Activated CD4-positive, alpha-beta memory T cell treated with anti-CD3 and anti-CD28 coated beads, Interleukin-2, amount 10 ng/mL, durations not matched to agents 7 days and 5 days (primary cell): ENCODE measurements around the gene BMPR1B. TPM values are rescaled to one million over a fixed set of nuclear protein-coding genes. Genes with fewer than 3 reads are reported as not detected.

Experiments used
- CTCF ChIA-PET: fragments of 350-600 bp; sonication (Branson Sonifier 250); formaldehyde crosslinking; loops from one replicate; lab custom pipeline; 2021; ENCODE audit warnings: antibody characterized with exemption, inconsistent platforms; lab: Charles Lee
- POLR2A ChIA-PET: fragments of 350-600 bp; sonication (Branson Sonifier 250); formaldehyde crosslinking; loops from one replicate; lab custom pipeline; 2021; ENCODE audit warnings: antibody characterized with exemption; lab: Charles Lee
- DNase-seq: peaks from one replicate; pipeline ENCODE4 v3.0.0-alpha.2; 2020
- H3K27ac Mint-ChIP-seq: one replicate; pipeline ENCODE4 v1.8.0; 2021; ENCODE audit warnings: mild to moderate bottlenecking, mixed read lengths
- H3K27me3 Mint-ChIP-seq: one replicate; pipeline ENCODE4 v1.8.0; 2021; ENCODE audit warnings: mixed read lengths
- H3K36me3 Mint-ChIP-seq: one replicate; pipeline ENCODE4 v1.8.0; 2021; ENCODE audit warnings: low read depth, mixed read lengths
- H3K4me1 Mint-ChIP-seq: one replicate; pipeline ENCODE4 v1.8.0; 2021; ENCODE audit warnings: mixed read lengths
- H3K4me3 Mint-ChIP-seq: one replicate; pipeline ENCODE4 v1.8.0; 2021; ENCODE audit warnings: mild to moderate bottlenecking, mixed read lengths
- H3K9me3 Mint-ChIP-seq: one replicate; pipeline ENCODE4 v1.8.0; 2021; ENCODE audit warnings: mixed read lengths
- total RNA-seq, 2 experiments: library from RNA; stranded (reverse); gene quantifications; one replicate each; pipeline ENCODE4 v1.2.3, GENCODE V29; 2021

BMPR1B gene
- total RNA-seq, 2 experiments from 2014 or later: not detected

DNA sequence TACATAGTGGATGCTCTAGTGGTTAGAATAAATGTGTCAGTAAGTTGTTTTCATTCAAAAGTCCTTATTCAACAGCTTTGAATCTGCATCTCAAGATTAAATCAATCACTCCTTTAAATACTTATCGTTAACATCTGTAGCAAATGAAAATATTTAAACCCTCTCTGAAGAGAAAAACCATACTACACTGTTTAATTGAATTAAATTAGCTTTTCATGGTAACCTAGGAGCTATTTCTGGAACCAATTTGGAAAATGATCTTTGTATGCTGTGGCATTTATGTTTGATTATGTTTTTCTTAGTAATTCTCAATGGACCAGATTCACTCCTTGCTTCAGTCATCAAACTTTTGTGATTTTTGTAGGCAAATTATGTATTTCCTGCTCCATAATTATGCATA lies 9.7 kb downstream of the BMPR1B start:
- H3K4me1 Mint-ChIP-seq: no peaks in the 10 kb centered on the region
- peaks cover 11% of the 10 kb centered on the region for H3K27me3 Mint-ChIP-seq
- H3K27ac Mint-ChIP-seq: no peak overlapping the region
- POLR2A ChIA-PET: no interaction called here
- no peak overlapping the region for H3K4me3 Mint-ChIP-seq
- DNase-seq: no peak
- no peaks in the 10 kb centered on the region for H3K9me3 Mint-ChIP-seq
- CTCF ChIA-PET: no interaction called here
- H3K36me3 Mint-ChIP-seq: no peaks in the 10 kb centered on the region

DNA sequence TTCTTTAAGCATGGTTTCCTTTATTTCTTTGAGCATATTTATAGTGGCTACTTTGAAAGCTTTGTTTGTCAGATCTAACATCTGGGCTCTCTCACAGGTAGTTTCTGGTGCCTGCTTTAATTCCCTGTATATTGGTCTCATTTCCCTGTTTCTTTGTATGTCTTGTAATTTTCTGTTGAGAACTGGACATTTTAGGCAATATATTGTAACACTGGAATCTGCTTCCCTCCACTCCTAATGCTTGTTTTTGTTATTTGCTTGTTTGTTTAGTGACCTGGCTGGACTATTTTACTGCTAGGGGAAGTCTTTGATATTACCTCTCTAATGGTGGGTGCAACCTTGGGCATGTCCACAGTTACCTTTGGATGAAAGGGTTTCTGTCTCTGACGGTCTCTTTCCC lies 25.0 kb downstream of the BMPR1B start:
- Mint-ChIP-seq H3K36me3 (no peaks in the 10 kb centered on the region), H3K9me3 (no peaks in the 10 kb centered on the region), H3K4me3 (no peak overlapping the region), H3K27ac (no peak overlapping the region), H3K4me1 (no peaks in the 10 kb centered on the region), H3K27me3 (no peaks in the 10 kb centered on the region)
- DNase-seq: no peak
- CTCF ChIA-PET: no interaction called here
- POLR2A ChIA-PET: no interaction called here

DNA sequence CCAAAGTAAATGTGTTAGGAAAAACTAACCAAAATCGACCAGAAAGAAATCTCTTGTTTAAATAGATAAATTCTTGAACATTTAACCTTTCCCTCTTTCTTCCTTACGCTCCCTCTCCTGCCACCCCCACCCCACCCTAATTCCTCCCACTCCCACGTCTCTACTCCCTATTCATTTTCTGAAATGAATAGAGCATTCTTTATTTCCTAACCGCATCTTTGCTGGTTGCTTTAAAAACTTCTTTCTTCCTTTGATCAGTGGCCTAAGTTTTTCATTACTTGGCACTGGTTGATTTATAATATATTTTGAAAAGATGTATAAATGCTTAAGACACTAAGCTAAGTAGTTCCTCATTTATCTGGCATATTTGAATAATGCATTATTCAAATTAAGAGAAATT lies 33.9 kb downstream of the BMPR1B start:
- POLR2A ChIA-PET: no interaction called here

DNA sequence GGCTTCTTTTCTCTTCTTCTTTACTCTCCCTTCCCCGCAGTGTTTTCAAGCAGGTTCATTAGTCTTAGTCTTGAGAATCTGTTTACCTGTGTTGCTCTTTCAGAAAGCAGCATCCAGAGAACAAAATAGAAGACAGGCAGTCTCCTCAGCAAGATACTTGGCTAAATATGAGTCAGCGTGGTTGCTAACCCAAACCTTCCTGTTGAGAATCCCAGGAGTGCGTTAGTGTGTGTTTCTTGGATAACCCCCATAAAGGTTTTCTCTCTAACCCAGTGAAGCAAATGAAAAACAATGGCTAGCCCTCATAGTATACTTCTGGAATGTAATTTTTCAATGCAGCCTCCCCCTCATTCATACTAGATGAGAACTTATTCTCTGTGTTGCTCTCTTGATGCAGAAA lies 41.1 kb downstream of the BMPR1B start:
- no peaks in the 10 kb centered on the region for H3K4me1 Mint-ChIP-seq
- ChIA-PET CTCF (no interaction called here), POLR2A (no interaction called here)
- no peaks in the 10 kb centered on the region for H3K9me3 Mint-ChIP-seq
- no peak overlapping the region for H3K27ac Mint-ChIP-seq
- no peaks in the 10 kb centered on the region for H3K36me3 Mint-ChIP-seq
- DNase-seq: no peak
- no peaks in the 10 kb centered on the region for H3K27me3 Mint-ChIP-seq
- H3K4me3 Mint-ChIP-seq: no peak overlapping the region

More for the DNA sequence above, 33.9 kb downstream of the BMPR1B start:
- no peaks in the 10 kb centered on the region for H3K27me3 Mint-ChIP-seq
- H3K27ac Mint-ChIP-seq: no peak overlapping the region
- CTCF ChIA-PET: no interaction called here
- H3K4me3 Mint-ChIP-seq: no peak overlapping the region
- H3K4me1 Mint-ChIP-seq: no peaks in the 10 kb centered on the region
- no peak for DNase-seq
- H3K36me3 Mint-ChIP-seq: no peaks in the 10 kb centered on the region
- no peaks in the 10 kb centered on the region for H3K9me3 Mint-ChIP-seq

DNA sequence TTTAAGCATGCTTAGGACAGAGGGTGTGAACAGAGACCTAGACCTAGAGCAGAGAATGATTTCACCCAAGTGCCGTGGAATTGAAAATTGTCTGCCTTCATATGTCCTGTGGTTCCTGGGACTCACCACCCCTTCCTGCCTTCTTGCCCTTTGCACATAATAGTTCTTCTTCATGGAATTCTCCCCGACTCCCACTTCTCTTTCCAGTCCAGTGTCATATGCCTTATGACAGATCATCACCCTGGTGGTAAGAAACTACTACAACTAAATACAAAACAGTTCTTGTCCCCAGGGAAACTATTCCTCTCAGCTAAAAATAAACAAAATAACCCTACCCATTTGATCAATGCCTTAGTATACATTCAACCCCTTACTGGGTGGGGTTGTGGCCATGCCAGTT lies 43.3 kb downstream of the BMPR1B start:
- Mint-ChIP-seq H3K4me1 (no peaks in the 10 kb centered on the region), H3K27ac (no peak overlapping the region), H3K36me3 (no peaks in the 10 kb centered on the region), H3K27me3 (no peaks in the 10 kb centered on the region), H3K9me3 (no peaks in the 10 kb centered on the region), H3K4me3 (no peak overlapping the region)
- no peak for DNase-seq
- POLR2A ChIA-PET: no interaction called here
- CTCF ChIA-PET: no interaction called here

DNA sequence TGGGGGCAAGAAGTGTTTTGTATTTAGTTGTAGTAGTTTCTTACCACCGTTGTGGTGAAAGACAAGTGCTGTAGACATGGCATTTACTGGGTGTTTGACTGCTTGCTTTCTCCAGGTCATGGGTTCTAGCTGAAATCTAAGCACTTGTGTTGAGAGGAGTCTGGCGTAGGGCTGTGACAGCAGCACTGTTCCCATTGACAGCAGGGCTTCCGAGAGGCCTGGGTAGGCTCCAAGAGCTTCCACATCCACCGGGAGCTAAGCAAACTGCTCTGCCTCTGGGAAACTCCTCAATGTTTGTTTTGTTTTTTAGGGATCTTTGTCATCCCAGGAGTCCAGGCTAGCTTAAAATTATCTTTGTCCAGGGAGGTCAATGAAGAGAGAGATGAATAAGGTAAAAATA lies 44.3 kb downstream of the BMPR1B start:
- Mint-ChIP-seq H3K4me1 (no peaks in the 10 kb centered on the region), H3K27me3 (no peaks in the 10 kb centered on the region), H3K9me3 (no peaks in the 10 kb centered on the region), H3K27ac (no peak overlapping the region), H3K4me3 (no peak overlapping the region), H3K36me3 (no peaks in the 10 kb centered on the region)
- POLR2A ChIA-PET: no interaction called here
- DNase-seq: no peak
- CTCF ChIA-PET: no interaction called here

DNA sequence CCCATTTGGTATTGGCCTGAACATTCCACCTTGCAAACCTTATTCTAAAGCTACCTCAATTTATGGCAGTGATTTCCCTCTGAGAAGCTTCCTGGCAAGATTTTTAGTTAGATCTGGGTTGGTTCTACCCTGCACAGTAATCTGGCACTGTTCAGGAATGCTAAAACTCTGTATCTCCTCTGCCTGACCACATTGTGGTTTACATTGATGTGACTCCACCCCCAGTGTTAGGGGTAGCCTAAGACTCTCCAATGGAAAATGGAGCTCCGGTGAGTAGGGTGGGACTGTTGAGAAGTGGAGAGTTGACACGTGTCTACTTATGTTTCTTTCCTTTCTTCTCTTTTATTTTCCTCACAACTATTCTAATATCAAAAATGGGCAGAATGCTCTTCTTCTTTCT lies 45.4 kb downstream of the BMPR1B start:
- DNase-seq: no peak
- Mint-ChIP-seq H3K27me3 (no peaks in the 10 kb centered on the region), H3K4me3 (no peak overlapping the region), H3K27ac (no peak overlapping the region), H3K4me1 (no peaks in the 10 kb centered on the region), H3K36me3 (no peaks in the 10 kb centered on the region), H3K9me3 (no peaks in the 10 kb centered on the region)
- POLR2A ChIA-PET: no interaction called here
- CTCF ChIA-PET: no interaction called here

DNA sequence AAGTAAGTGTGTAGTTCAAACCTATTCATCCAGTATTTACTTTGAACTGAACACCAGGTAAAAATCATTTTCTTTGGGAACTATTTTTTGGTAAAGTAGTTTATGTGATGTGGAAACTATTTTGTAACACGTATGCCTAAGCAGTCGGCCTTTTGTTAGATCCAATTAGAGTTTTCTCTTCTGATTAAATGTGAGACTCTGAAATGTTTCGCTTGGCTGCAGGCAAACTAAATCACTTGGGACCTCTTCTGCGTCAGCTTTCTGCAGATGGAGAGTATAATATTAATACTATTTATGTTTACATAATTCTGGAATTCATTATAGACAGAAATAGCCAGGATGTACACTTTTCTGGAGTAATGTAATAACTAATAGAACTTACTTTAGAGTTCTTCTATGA lies 46.9 kb downstream of the BMPR1B start:
- CTCF ChIA-PET: no interaction called here
- Mint-ChIP-seq H3K36me3 (no peaks in the 10 kb centered on the region), H3K27ac (no peak overlapping the region), H3K4me3 (no peak overlapping the region), H3K9me3 (no peaks in the 10 kb centered on the region), H3K4me1 (no peaks in the 10 kb centered on the region), H3K27me3 (no peaks in the 10 kb centered on the region)
- POLR2A ChIA-PET: no interaction called here
- DNase-seq: no peak

DNA sequence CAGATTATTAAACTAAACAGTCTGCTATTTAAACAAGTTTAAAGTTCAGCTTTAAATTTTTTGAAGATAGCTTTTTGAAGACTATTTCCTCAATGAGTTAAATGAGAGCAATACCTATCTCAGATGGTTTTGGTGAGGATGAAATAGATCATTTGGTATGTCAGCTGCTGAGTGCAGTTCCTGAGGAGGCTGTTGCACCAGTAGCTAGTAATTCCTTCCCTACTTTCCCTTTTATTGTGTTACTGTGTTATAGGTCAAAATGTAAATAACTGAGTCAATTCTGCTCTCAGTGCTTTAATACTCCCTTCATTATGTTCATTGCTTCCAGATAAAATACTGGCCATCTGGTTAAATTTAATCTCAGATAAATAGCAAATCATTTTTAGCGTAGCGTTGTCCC lies 48.6 kb downstream of the BMPR1B start:
- DNase-seq: no peak
- CTCF ChIA-PET: interaction anchor here (0.5 kb wide), 1 partner anchor 187 kb away, joined by 3 read pairs; no protein-coding TSS in a partner anchor

DNA sequence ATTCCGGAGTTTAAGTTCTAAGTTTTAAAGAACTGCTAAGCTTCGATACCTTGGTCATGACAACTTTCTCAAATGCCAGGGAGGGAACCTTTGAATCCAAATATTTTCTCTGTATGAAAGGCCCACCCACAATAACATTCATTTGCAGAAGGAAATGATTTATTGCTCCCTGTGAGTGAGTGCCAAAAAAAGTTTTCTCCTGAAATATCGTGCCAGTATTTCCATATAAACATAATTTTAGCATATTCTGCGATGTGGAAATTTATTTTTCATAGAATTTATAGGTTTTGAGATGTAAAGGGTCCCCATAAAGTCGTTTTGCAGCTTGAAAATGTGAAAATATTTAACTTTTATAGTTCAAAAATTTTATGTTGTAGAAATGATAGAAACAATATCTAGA lies 53.9 kb downstream of the BMPR1B start:
- ChIA-PET POLR2A (no interaction called here), CTCF (no interaction called here)
- Mint-ChIP-seq H3K27me3 (no peaks in the 10 kb centered on the region), H3K9me3 (no peaks in the 10 kb centered on the region), H3K4me3 (no peak overlapping the region), H3K4me1 (no peaks in the 10 kb centered on the region), H3K36me3 (no peaks in the 10 kb centered on the region), H3K27ac (no peak overlapping the region)
- DNase-seq: no peak

More for the DNA sequence above, 48.6 kb downstream of the BMPR1B start:
- Mint-ChIP-seq H3K27ac (no peak overlapping the region), H3K4me3 (no peak overlapping the region), H3K36me3 (no peaks in the 10 kb centered on the region), H3K27me3 (no peaks in the 10 kb centered on the region), H3K4me1 (no peaks in the 10 kb centered on the region), H3K9me3 (no peaks in the 10 kb centered on the region)
- POLR2A ChIA-PET: no interaction called here

DNA sequence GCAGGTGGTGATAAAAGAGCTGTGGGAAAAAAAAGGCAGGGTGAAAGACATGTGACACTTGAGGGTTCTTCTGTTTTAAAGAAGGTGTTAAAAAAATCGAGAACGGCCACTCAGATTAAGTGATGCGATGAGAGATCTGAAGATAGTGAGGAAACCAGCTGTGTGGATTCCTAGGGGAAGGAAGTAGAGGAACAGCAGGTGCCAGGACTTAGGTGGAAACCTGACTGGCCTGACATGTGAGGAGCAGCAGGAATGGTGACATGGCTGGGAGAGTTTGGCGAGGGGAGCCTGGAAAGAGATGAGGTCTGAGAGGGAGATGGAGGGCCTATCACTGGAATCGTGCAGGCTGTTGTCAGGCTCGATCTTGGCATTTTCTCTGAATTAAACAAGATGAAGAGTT lies 55.5 kb downstream of the BMPR1B start:
- no peak overlapping the region for H3K27ac Mint-ChIP-seq
- no peak for DNase-seq
- POLR2A ChIA-PET: no interaction called here
- no peaks in the 10 kb centered on the region for H3K9me3 Mint-ChIP-seq
- H3K36me3 Mint-ChIP-seq: no peaks in the 10 kb centered on the region
- CTCF ChIA-PET: no interaction called here
- no peaks in the 10 kb centered on the region for H3K27me3 Mint-ChIP-seq
- H3K4me1 Mint-ChIP-seq: no peaks in the 10 kb centered on the region
- H3K4me3 Mint-ChIP-seq: no peak overlapping the region

DNA sequence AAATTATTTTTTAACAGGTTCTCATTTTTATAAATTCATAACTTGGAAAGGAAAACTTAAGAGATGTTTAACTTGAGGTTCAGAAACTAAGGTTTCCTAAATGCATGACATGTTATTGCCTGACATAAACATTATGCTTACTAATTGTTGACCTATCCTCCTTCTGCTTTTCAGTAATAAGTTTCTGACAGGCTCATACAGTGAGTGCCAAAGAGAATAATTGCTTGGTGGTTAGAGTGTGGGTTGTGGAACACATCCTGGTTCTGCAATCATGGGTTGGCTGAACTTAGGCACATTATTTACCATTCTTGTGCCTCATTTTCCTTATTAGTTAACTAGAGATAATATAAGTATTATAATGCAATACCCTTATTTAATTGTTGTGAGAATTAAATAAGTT lies 56.5 kb downstream of the BMPR1B start:
- no peak overlapping the region for H3K27ac Mint-ChIP-seq
- H3K9me3 Mint-ChIP-seq: no peaks in the 10 kb centered on the region
- no peaks in the 10 kb centered on the region for H3K4me1 Mint-ChIP-seq
- no peaks in the 10 kb centered on the region for H3K27me3 Mint-ChIP-seq
- ChIA-PET POLR2A (no interaction called here), CTCF (no interaction called here)
- DNase-seq: no peak
- H3K4me3 Mint-ChIP-seq: no peak overlapping the region
- no peaks in the 10 kb centered on the region for H3K36me3 Mint-ChIP-seq

DNA sequence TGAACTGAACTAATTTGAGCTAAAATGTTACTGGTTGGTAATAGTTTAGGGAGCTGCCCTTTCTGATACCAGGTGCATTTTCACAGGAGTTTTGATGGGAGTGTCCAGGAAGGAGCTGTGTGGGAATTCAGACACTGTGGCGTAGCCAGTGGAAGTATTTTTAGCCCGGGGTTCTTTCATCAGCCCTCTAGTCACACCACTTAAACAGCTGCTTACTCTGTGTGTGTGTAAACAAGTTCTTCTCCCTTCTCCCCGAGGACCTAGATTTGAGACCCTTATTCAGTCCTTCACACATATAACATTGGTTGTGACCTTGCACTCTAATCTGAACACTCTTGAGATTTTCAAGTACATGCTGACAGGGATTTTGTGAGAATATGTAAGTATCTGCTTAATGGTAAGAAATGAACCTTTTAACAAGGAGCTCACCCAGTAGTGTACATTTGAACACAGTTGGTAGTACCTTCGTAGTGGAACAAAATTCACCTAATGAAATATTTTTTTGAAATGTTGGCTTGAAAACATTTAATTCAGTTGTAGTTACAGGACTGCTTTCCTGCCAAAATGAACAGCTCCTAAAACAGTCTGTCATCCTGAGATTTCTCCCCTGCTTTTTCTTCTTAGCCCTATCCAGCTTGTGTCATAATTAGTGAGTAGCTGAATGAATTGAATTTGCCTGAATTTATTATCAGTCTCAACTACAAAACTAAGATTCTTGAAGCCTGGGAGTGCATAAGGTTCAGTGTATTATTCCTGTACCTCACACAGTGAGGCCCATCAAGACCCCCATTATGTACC lies 61.8 kb downstream of the BMPR1B start:
- CTCF ChIA-PET: no interaction called here
- DNase-seq: no peak
- Mint-ChIP-seq H3K27me3 (no peaks in the 10 kb centered on the region), H3K4me1 (no peaks in the 10 kb centered on the region), H3K36me3 (no peaks in the 10 kb centered on the region), H3K9me3 (no peaks in the 10 kb centered on the region), H3K4me3 (no peak overlapping the region), H3K27ac (no peak overlapping the region)
- POLR2A ChIA-PET: no interaction called here

DNA sequence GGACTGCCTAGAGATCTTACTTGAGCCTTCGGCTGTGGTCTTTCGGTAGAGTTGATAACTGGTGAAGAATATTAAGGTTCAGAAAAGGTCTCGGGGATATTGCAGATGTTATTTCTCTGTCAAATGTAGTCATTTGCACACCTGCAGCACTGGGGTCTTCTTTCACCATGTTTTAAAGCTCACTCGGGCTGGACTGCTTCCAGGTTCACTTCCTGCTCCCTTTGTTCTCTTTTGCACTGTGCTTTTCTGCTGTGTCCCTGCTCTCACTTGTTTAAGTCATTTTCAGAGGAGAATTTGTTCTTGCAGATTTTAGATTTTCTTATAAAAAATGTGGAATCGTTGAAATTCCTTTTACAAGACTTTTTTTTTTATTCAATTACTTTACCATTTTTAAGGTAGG lies 68.5 kb downstream of the BMPR1B start:
- Mint-ChIP-seq H3K4me3 (no peak overlapping the region), H3K9me3 (no peaks in the 10 kb centered on the region), H3K36me3 (no peaks in the 10 kb centered on the region), H3K27ac (no peak overlapping the region), H3K27me3 (peaks cover 3% of the 10 kb centered on the region), H3K4me1 (no peaks in the 10 kb centered on the region)
- CTCF ChIA-PET: no interaction called here
- DNase-seq: no peak
- POLR2A ChIA-PET: no interaction called here
